ENCODE measurements around the gene ZKSCAN4. TPM values are rescaled to one million over a fixed set of nuclear protein-coding genes. Genes with fewer than 3 reads are reported as not detected.

ZKSCAN4 gene
- total RNA-seq, 6 experiments from 2014 or later = 3.8 to 4.7 (median 4.0) TPM

DNA sequence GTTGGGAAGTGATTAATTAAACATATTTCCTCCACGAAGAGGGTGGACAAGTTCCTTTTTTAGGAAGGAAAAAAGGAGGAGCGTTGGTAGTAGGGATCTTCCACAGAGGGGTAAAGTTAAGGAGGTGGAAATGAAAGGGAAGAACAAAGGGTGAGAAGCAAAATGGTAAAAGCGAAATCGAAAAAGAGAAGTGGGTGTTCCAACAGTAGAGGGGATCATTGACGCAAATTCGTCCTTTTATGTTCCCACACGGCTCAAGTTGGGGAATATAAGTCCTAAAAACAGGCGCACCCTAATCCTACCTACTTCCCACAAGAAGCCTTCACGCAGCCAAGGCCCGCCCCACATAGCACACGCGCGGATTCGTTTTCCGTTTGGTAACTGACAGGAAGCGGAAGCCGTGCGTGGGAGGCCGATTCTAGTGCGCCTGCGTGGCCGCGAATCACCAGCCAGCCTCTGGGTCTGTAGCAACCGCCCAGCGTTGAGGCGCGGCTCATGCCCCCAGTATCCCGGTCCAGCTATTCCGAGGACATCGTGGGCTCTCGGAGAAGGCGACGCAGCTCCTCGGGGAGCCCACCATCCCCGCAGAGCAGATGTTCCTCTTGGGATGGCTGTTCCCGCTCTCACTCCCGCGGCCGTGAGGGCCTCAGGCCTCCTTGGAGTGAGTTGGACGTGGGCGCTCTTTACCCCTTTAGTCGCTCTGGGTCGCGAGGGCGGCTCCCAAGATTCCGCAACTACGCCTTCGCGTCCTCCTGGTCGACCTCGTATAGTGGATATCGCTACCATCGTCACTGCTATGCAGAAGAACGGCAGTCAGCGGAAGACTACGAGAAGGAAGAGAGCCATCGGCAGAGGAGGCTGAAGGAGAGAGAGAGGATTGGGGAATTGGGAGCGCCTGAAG, 7.1 kb upstream of the ZKSCAN4 start, which contains the start of gene NKAPL:
NKAPL (plus strand) TSS at position 421 of the 901 bp plus-strand sequence; CDS start at position 496, 75 bp downstream.
- Mint-ChIP-seq H3K4me1 (ENCODE audit: low read depth) (peaks cover 11% of the 10 kb centered on the region), H3K27me3 (ENCODE audit: insufficient read depth) (no peaks in the 10 kb centered on the region), H3K9me3 (no peaks in the 10 kb centered on the region), H3K27ac (no peak within 1 kb of the TSS), H3K36me3 (ENCODE audit: low read depth) (no peaks in the 10 kb centered on the region), H3K4me3 (no peak within 1 kb of the TSS)
- no peak for DNase-seq
- TF ChIP-seq, protein P1, sequence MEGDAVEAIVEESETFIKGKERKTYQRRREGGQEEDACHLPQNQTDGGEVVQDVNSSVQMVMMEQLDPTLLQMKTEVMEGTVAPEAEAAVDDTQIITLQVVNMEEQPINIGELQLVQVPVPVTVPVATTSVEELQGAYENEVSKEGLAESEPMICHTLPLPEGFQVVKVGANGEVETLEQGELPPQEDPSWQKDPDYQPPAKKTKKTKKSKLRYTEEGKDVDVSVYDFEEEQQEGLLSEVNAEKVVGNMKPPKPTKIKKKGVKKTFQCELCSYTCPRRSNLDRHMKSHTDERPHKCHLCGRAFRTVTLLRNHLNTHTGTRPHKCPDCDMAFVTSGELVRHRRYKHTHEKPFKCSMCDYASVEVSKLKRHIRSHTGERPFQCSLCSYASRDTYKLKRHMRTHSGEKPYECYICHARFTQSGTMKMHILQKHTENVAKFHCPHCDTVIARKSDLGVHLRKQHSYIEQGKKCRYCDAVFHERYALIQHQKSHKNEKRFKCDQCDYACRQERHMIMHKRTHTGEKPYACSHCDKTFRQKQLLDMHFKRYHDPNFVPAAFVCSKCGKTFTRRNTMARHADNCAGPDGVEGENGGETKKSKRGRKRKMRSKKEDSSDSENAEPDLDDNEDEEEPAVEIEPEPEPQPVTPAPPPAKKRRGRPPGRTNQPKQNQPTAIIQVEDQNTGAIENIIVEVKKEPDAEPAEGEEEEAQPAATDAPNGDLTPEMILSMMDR (IDR thresholded peaks at IDR 0.05) = no peak

DNA sequence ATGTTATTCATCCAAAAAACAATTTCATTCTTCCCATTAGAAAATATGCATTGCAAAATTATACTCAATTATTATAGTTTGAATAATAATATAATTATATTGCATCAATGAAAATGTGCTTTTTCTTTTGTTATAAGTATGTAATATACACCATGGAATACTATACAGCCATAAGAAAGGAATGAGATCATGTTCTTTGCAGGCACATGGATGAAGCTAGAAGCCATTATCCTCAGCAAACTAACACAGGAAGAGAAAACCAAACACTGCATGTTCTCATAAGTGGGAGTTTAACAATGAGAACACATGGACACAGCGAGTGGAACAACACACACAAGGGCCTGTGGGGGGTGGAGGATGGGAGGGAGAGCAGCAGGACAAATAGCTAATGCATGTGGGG, 5.0 kb upstream of the ZKSCAN4 start:
- H3K27ac Mint-ChIP-seq = no peak overlapping the region
- no peaks in the 10 kb centered on the region for H3K9me3 Mint-ChIP-seq
- H3K4me3 Mint-ChIP-seq = no peak overlapping the region
- no peaks in the 10 kb centered on the region for H3K27me3 Mint-ChIP-seq (ENCODE audit: insufficient read depth)
- DNase-seq = no peak
- TF ChIP-seq, protein P1 (IDR thresholded peaks at IDR 0.05) = no peak
- H3K4me1 Mint-ChIP-seq (ENCODE audit: low read depth) = peaks cover 18% of the 10 kb centered on the region
- peaks cover under 1% of the 10 kb centered on the region; the same call in 1 of the 2 replicates for H3K36me3 Mint-ChIP-seq (ENCODE audit: low read depth)

DNA sequence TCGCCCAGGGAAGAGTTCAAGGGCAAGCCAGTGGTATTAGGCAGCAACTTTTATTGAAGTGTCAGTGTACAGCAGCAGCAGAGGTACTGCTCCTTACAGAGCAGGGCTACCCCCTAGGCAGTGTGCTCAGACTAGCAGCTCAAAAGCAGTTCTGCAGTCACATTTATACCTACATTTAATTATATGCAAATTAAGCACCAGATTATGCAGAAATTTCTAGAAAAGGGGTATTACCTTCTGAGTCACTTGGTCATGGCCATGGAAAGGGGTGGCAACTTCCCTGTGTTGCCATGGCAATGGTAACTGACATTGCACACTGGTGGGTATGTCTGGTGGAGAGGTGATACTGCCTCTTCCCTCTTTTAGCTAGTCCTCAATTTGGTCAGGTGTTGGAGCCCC, 2.1 kb upstream of the ZKSCAN4 start:
- H3K9me3 Mint-ChIP-seq = no peaks in the 10 kb centered on the region
- H3K36me3 Mint-ChIP-seq (ENCODE audit: low read depth) = peaks cover 5% of the 10 kb centered on the region; the same call in 1 of the 2 replicates
- H3K4me3 Mint-ChIP-seq = no peak overlapping the region
- H3K27ac Mint-ChIP-seq = no peak overlapping the region
- H3K4me1 Mint-ChIP-seq (ENCODE audit: low read depth) = peaks cover 25% of the 10 kb centered on the region
- TF ChIP-seq, protein P1 (IDR thresholded peaks at IDR 0.05) = no peak
- DNase-seq = no peak
- H3K27me3 Mint-ChIP-seq (ENCODE audit: insufficient read depth) = no peaks in the 10 kb centered on the region

DNA sequence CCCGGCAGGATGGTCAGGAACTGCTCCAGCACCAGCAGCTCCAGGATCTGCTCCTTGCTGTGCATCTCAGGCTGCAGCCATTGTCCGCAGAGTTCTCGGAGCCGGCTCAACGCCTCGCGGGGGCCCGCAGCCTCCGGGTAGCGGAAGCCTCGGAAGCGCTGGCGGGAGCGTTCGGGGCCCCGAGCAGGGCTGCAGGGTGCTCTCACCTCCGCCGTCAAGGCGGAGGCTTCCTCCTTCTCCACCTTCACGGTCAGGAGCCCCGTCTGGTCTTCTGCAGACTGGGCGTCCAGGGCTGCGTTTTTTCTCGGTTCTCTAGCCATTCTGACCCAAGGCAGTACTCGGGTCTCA, 434 bp downstream of the ZKSCAN4 start:
- DNase-seq = no peak
- Mint-ChIP-seq H3K4me1 (ENCODE audit: low read depth) (peaks cover 20% of the 10 kb centered on the region), H3K36me3 (ENCODE audit: low read depth) (peaks cover 13% of the 10 kb centered on the region; the same call in 1 of the 2 replicates), H3K27me3 (ENCODE audit: insufficient read depth) (no peaks in the 10 kb centered on the region), H3K27ac (peak overlapping the region; percentile 84), H3K4me3 (peak overlapping the region; percentile 99), H3K9me3 (no peaks in the 10 kb centered on the region)
- TF ChIP-seq, protein P1 (IDR thresholded peaks at IDR 0.05) = no peak

DNA sequence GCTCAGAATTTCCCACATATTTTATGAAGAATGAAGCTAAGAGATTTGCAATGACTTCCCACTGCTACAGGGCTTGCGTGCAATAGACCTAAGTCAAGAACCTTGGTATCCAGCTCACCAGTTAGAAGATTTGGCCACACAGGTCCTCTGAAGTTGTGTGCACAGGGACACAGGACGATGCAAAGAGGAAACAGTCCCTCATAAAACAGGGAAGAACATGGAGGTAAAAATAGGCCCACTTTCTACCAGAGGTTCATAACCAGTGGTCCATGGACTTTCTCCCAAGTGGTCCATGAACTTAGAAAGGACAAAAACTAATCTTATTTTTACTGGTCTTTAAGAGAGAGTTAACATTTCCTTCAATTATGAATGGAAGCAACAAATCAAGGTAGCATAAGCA, 1.3 kb downstream of the ZKSCAN4 start:
- no peak for DNase-seq
- peaks cover 13% of the 10 kb centered on the region for H3K36me3 Mint-ChIP-seq (ENCODE audit: low read depth)
- H3K4me3 Mint-ChIP-seq = peak overlapping the region; percentile 99
- peaks cover 20% of the 10 kb centered on the region for H3K4me1 Mint-ChIP-seq (ENCODE audit: low read depth)
- TF ChIP-seq, protein P1 (IDR thresholded peaks at IDR 0.05) = no peak
- H3K27ac Mint-ChIP-seq = peak overlapping the region; percentile 36; the same call in 1 of the 2 replicates
- no peaks in the 10 kb centered on the region for H3K27me3 Mint-ChIP-seq (ENCODE audit: insufficient read depth)
- H3K9me3 Mint-ChIP-seq = no peaks in the 10 kb centered on the region
